Measurements from ENCODE around the gene GRAMD2B.

Gene GRAMD2B

GRCh38 chr5:126542441-126542840, 119.2 kb downstream of the GRAMD2B start (continued):
- TF ChIP-seq TSHZ1 (tag by site-specific recombination; IDR thresholded peaks at IDR 0.05; ENCODE audit: borderline replicate concordance) (no peak), ZNF37A (tag by site-specific recombination; IDR thresholded peaks at IDR 0.05) (no peak), GFI1B (tag by site-specific recombination; IDR thresholded peaks at IDR 0.05) (no peak)

- Histone ChIP-seq H3K9me3 (ENCODE audit: control insufficient read depth, insufficient read depth, low read depth, low read length) (no peaks in the 10 kb centered on the region), H3K27ac (ENCODE audit: extremely low read depth, low read depth, low read length) (no peak overlapping the region), H3K36me3 (ENCODE audit: control insufficient read depth in 2 of 2, insufficient read depth in 1 of 2, low read length in 2 of 2) (peaks cover 21 to 38% of the 10 kb centered on the region in 2 experiments), H3K4me1 (ENCODE audit: control insufficient read depth, insufficient read depth, low read length) (no peaks in the 10 kb centered on the region), H3K4me3 (ENCODE audit: low read depth, low read length) (no peak overlapping the region)
- TF ChIP-seq ZNF544 (tag by site-specific recombination; IDR thresholded peaks at IDR 0.05) (no peak), ZBTB44 (tag by site-specific recombination; IDR thresholded peaks at IDR 0.05) (no peak), ZNF280D (tag by site-specific recombination; IDR thresholded peaks at IDR 0.05) (no peak), ZNF202 (tag by site-specific recombination; IDR thresholded peaks at IDR 0.05; ENCODE audit: borderline replicate concordance) (no peak)
- ChIA-PET POLR2A (no interaction called here), CTCF (interaction anchor here (0.6 to 6.9 kb wide), 8 partner anchors 10 to 648 kb away, joined by 3 to 65 read pairs (median 5); partner anchors contain the start of gene ALDH7A1)
Observed at GRCh38 chr5:126543009-126543408, 119.8 kb downstream of the GRAMD2B start.

- TF ChIP-seq REST (tag by site-specific recombination; IDR thresholded peaks at IDR 0.05), result no peak
- H3K36me3 ChIP-seq (ENCODE audit: control insufficient read depth in 2 of 2, insufficient read depth in 1 of 2, low read length in 2 of 2), result peaks cover 27 to 43% of the 10 kb centered on the region in 2 experiments
- no peaks in the 10 kb centered on the region for H3K9me3 ChIP-seq (ENCODE audit: control insufficient read depth, insufficient read depth, low read depth, low read length)
- POLR2A ChIA-PET, result no interaction called here
- CTCF ChIA-PET, result interaction anchor here (0.6 to 6.9 kb wide), 10 partner anchors 11 to 649 kb away, joined by 3 to 65 read pairs (median 3); partner anchors contain the start of gene ALDH7A1
- no peak overlapping the region for H3K27ac ChIP-seq (ENCODE audit: extremely low read depth, low read depth, low read length)
- no peaks in the 10 kb centered on the region for H3K4me1 ChIP-seq (ENCODE audit: control insufficient read depth, insufficient read depth, low read length)
- no peak overlapping the region for H3K4me3 ChIP-seq (ENCODE audit: low read depth, low read length)
Observed at GRCh38 chr5:126543660-126544059, 120.5 kb downstream of the GRAMD2B start.

Data from HEK293 (cell line).